ENCODE data around the gene TSSC4. TPM values are rescaled to one million over a fixed set of nuclear protein-coding genes. Genes with fewer than 3 reads are reported as not detected.
A peak's percentile ranks its signal among the peaks of the same experiment; 100 is the strongest.
"Not testable (repeated sequence)": the region's sequence is repeated elsewhere in the genome, so short reads cannot be mapped to it uniquely, and the experiment has no call there.

Gene TSSC4
- 25.7 TPM for total RNA-seq

DNA sequence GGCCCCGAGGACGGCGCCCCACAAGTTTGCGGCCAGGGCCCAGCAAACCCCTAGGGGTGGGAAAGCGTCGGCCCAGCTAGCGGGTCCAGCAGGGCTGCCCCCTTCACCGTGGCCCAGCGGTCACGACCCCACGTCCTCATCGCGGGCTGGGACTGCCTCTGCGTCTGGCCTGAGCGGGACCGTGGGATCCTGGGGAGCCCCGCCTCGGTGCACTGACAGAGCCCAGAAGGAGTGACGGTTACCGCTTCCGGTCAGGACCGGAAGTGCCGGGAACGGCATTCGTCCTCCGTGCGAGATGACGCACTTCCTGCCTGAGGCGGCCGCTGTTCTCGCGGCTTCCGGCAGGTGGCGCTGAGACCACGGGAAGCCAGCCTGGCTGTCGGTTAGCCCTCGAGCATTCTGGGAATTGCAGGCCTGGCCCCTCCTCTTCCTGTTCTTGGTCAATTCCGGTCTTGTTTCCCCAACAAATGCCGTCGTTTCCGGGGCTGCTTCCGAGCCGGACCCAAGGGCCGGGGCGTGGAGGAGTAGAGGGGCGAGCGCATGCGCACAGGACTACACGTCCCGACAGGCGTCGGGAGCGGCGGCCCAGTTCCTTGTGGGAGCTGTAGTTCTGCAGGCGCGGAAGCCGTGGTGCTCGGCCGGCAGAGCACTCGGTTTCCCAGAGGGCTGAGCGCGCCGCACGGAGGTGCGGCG lies at the start of gene TSSC4:
Gene TSSC4, plus strand, starts transcription at position 682 of the 693 bp plus-strand sequence. CDS start 1,884 bp downstream, outside the sequence.
- DNase-seq = peak; percentile 99

DNA sequence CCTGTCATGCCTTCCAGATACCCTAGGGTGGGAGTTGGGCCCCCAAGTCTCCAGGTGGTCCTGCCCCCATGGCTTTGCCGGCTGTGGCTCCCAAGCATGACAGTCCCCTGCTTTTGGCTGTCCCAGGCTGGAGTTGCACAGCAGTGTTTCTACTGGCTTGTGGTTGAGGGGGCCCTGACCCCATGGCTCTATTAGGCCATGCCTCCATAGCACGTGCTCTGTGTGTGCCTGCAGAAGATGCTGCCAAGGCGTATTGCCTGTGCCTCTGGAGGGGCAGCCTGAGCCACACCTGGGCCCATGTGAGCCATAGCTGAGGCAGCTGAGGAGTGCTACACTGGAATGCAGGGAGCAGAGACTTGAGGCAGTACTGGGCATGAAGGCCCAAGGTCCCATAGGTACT lies 48.8 kb upstream of the TSSC4 start:
- no peak for DNase-seq

DNA sequence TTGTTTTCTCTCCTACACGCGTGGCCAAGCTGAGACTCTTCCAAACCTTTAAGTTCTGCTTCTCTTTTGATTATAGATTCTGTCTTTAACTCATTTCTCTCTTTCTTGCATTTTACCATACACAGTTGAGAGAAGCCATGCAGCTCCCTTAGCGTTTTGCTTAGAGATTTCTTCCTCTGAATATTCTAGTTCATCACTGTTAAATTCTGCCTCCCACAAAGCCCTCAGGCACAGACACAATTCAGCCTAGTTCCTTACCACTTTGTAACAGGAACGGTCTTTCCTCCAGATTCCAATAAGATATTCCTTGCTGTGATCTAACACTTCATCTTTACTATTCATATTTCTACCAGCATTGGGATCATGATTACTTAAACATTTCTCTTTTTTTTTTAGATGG lies 48.1 kb upstream of the TSSC4 start:
- DNase-seq = no peak

DNA sequence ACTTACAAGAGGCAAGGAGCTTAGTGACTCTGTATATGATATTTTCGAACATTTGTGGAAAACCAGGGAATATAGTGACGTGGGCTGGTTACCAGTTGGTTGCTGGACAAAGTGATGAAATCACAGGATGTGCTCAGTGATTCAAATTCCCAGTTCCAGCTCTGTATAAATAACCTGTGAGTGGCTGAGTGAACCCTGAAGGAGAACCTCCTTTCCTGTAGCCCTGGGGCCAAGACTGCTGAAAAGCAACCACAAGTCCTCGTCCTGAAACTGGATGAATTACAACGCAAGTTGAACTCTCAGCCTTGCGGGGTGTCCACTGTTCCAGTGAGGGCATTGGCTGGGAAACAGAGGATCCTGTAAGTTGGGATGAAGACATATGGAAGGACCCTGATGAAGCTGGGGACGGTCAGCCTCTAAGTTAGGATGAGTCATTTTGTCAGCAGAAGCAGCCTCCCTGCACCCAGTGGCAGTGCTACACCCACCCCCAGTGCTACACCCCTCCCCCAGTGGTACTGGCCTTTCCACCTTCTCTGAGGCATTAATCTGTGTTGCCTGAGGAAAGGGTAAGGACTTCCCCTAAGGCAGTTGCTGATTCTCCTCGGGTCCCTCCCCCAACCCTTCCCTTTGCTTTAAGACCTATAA lies 45.4 kb upstream of the TSSC4 start:
- DNase-seq = no peak

DNA sequence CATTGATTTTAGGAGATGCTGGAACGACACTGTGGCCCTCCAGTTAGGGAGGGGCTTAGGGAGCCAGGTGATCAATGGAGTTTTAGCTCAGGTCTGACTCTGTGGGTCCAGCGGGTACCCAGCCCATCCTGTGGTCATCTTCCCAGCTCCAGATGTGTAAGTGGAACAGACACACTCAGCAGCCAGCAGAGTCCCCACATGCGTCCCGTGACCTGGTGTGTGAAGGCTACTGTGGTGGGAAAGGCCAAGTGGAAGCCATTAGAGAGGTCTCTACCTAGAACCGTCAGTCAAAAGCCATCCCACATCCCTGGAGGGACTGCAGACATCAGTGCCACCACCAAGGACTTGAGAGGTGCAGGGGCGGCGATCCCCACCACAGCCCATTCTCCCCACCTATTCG lies 43.3 kb upstream of the TSSC4 start:
- no peak for DNase-seq

DNA sequence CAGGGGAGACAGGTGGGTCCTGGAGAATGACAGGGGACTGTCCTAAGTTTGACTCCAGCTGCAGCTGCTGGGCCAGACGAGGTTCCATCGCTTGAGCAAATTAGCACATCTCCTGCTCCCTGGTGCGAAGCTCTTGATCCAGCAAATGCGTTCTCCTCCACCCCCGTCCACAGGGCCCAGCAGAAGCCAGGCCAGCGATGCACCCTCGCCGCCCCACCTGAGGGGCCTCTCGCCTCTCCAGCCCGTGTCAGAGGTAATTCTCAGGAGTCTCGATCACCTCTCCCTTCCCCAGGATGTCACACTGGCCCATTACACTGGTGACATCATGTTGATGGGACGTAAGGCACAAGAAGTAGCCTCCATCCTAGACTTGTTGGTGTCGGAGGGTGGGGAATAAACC lies 42.9 kb upstream of the TSSC4 start:
- not testable (repeated sequence) for DNase-seq

DNA sequence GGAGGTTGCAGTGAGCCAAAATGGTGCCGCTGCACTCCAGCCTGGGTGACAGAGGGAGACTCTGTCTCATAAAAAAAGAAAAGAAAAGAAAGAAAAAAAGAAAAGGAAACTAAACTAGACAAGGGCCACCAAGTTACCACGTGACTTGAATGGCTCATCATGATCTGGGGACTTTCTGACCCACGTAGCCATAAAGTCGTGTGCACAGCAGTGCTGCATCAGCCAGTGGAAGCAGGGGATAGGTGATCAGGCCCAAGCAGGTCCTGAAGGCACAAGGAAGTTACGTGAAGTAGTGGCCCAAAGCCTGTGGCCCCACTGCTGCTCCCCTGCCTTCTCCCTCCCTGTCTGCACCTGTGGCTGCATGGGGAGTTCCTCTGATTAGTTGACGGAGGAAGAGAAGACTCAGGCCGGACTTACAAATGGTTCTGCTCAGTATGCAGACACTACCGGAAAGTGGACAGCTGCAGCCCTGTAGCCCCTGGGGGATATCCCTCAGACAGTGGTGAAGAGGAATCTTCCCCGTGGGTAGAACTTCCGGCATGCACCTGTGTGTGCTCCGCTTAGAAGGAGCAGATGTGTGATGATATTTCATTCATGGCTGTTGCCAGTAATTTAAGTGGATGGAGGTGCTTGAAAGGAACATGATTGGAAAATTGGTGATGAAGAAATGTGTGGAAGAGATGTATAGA lies 41.7 kb upstream of the TSSC4 start:
- DNase-seq = no peak

DNA sequence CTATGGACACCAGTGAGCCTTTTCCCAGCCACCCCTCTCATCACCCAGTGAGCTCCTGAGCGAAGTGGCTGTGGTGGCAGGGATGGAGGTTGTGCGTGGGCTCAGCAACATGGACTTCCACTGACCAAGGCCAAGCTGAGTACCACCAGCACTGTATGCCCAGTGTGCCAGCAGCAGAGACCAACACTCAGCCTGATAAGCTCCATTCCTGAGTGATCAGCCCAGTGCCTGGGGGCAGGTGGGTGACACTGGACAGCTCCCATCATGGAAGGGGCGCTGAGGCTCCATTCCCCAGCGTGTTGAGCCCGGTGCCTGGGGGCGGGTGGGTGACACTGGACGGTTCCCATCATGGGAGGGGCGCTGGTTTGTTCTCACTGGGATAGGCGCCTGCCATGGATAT lies 41.0 kb upstream of the TSSC4 start:
- no peak for DNase-seq

DNA sequence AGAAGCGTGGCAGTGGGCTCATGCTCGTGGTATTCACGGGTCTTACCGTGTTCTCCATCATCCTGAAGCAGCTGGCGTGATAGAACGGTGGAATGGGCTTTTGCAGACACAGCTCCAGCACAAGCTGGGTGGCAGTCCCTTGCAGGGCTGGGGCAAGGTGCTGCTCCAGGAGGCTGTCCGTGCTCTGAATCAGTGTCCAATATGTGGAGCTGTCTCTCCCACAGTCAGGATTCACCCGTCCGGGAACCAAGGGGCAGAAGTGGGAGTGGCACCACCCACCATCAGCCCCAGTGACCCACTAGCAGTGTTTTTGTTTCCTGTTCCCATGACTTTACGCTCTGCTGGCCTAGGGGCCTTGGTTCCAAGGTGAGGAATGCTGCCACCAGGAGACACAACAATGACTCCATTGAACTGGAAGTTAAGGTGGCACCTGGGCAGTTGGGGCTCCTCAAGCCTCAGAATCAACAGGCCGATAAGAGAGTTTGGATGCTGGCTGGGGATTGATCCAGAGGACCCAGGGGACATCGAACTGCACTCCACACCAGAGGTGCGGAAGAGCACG lies 40.4 kb upstream of the TSSC4 start:
- DNase-seq = no peak

DNA sequence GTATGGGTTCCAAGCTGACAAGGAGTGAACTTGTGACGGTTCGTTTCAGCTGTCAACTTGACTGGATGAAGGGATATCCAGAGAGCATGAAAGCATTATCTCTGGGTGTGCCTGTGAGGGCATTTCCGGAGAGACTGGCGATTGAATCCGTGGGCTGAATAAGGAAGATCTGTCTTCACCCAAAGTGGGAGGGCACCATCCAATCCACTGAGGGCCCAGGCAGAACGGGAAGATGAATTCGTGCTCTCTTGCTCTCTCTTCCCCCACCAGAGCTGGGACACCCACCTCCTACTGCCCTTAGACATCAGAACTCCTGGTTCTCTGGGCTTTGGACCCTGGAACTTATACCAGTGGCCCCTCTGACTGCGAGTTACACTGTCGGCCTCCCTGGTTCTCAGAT lies 39.0 kb upstream of the TSSC4 start:
- DNase-seq = no peak

DNA sequence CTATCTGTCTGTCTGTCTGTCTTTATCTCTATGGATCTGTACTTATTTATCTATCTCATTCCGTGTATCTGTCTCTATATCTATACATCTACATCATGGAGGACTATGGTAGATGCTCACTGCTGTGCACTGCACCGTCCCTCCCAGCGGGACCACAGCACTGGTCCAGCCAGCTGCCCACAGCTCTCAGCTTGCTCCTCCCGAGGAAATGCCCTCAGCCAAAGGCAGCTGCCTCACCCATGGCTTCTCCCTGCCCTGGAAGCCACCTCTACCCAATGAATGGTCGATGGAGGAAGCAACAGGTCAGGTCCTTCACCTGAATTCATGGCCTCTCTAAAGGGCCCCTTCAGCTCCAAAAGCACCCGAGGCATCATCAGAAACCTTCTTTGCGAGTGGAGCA lies 38.1 kb upstream of the TSSC4 start:
- no peak for DNase-seq

DNA sequence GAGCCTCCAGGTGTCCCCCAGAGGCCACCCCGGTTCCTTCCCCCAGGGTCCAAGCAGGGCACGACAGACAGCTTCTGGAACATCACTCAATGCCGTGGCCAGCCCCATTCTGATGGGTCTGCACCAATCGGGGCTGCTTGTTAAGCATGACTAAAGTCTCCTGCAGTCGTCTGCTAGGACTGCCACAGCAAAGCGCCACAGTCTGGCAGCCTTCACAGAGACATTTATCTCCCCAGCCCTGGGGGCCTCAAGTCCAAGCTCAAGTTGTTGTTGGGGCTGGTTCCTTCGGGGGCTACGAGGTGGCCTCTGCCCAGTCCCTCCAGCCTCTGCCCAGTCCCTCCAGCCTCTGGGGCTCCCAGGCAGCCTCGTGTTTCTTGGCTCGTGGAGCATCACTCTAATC lies 37.4 kb upstream of the TSSC4 start:
- DNase-seq = no peak

DNA sequence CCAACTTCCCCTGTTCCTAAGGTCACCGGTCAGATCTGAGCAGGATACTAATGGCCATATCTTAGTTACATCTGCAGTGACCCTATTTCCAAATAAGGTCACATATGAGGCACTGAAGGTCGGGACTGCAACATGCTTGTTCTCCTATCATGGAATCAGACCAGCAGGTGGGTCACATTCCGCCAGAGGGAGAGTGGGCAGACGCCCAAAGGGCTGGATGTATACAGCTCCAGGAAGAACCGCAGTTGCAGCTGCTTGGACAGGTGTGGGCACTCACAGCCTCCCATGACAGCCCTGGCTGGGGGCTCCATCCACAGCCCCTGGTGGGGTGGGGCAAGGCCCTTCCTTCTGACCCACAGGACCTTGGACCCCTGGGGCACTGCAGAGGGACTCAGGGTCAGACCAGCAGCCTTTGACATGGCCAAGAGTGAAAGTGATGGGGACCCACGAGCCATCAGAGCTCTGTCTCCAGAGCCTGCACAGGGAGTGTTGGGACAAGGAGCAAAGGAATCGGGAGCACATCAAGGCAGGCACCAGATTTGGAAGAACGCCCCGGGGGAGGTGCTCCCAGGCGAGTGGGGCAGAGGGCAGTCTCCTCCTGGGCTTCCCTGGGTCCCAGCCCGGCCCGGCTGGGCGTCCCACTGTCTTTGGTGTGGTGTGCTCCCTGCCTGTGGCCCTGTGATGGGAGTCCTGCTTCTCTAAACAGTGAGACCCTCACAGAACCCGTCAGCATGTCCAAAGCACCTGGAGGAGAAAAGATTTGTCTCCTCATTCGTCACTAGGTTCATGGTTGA lies 36.8 kb upstream of the TSSC4 start:
- no peak for DNase-seq

DNA sequence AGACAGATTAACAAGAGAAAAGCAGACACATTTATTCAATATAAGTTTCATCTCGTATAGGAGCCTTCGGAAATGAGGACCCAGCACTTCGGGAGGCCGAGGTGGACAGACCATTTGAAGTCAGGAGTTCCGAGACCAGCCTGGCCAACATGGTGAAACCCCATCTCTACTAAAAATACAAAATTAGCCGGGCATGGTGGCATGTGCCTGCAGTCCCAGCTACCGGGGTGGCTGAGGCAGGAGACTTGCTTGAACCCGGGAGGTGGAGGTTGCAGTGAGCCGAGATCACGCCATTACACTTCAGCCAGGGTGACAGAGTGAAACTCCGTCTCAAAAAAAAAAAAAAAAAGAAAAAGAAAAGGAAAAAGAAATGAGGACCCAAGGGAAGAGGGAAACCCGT lies 36.2 kb upstream of the TSSC4 start:
- DNase-seq = not testable (repeated sequence)

DNA sequence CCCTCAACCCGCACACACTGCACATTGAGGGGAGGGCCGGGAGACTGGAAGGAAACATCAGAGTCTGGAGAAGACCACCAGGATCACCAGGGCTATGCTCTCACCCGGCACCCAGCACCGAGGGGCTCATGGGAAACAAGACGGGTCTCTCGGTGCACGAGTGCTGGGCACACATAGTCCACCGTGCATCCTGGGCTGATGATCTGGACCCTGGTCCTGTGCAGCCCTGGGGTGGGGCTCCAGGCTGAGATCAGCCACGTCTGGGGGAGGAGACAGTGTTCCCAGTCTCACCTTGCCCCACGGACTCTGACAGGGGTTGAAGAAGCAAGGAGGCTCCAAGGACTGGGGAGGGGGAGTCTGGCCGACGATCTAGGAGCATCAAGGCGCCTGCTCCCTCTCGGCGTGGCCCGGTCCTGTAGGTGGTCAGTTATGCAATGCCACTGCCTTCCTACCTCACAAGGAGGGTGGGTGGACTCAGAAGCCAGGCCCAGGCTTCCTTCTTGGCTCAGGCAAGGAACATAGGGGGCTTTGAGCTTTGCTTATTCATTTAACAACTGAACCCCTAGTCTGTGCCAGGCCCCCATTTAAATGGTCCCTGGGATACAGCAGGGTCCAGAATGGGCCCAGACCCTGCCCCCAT lies 34.9 kb upstream of the TSSC4 start:
- DNase-seq = no peak

DNA sequence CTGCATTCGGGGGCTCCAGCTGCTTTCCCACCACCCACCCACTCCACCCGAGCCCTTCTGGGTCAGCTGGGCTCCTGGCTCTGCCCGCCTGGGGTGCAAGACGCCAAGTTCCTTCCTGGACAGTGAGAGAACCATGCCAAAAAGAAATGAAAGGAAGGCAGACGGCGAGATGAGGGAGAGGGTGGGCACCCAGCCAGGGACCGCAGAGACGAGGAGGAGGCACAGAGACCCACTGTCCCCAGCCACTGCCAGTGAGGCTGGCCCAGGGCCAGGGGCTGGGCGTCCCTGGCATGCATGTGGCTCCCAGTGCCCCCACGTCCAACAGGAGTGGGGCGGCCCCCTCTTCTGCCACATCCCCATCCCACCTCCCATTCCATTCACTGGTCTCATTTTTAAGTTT lies 34.3 kb upstream of the TSSC4 start:
- no peak for DNase-seq

DNA sequence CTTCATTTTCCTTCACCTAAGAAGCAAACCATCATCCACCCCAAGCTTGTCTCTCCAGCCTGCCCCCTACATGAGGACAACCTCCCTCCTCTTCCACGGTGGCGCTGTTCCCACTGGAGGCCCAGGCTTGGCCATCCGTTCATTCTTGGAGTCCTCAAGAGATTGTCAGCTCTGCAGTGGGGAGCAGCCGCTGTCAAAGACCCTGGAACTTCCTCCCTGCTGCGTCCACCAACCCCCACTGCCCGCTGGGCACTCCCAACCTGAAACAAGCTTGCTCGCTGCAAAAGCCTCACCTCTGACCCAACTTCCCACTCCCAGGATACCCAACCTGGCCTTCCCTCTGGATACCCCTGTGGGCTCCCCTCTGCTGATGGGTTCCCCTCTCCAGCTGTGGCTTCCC lies 33.8 kb upstream of the TSSC4 start:
- no peak for DNase-seq

DNA sequence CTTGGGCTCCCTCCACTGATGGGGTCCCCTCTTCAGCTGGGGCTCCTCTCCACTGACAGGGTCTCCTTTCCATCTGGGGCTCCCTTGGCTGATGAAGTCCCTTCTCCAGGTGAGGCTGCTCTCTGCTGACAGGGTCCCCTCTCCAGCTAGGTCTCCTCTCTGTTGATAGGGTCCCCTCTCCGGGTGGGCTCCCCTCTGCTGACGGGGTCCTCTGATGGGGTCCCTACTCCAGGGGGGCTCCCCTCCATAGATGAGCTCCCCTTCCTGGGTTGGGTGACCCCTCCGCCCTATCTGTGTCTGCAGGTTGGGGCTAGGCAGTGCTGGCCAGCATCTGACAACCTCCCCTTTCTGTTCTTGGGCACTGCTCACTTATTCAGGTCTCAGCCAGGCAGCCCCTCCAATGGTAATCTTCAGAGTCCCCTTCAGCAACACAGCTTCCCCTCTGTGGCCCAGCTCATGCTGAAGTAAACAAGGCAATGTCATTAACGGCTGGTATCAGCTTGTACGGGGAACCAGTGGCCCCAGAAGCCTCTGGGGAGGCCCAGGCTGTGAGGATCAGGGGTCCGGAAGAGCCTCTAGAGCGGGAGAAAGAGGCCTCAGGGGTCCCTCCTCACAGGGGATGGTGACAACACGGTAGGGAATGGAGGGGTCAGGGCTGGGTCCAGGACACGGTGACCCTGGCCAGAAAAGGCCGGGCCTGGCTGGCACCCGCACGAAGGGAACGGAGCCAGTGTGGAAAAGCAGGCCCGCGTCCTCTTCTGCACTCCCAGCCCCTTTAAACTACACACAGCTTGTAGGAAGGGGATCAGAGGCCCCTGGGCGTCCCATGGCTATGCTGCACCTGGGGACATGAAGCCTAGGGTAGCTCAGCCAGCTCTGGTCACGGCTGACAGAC lies 33.0 kb upstream of the TSSC4 start:
- DNase-seq = no peak

DNA sequence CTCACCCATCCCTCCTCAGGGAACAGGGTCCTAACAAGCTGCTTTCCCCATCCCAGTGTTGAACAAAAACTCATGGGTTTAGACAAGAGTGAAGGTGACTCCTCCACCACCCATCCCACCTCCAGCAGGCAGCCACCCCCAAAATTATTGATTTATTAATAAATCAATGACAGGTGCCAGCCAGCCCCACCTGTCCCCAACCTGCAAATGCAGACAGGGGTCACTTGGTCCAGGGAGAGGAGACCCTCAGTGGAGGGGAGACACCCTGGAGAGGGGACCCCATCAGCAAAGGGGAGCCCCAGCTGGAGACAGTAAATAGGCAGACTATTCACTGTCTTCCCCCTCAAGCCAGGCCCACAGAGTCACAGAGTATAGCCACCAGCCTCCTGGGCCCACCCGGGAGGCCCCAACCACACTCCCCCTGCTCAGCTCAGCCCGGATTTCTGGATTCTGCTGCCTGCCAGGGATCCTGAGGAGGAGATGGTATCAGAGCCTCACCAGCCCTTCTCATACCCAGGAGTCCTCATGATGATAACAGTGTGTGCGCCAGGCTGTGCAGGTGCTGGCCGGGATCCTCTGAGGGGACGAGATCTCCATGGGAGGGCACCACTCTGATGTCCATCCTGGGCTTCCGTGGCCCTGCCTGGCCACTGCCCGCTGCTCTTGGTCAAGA lies 32.2 kb upstream of the TSSC4 start:
- no peak for DNase-seq

DNA sequence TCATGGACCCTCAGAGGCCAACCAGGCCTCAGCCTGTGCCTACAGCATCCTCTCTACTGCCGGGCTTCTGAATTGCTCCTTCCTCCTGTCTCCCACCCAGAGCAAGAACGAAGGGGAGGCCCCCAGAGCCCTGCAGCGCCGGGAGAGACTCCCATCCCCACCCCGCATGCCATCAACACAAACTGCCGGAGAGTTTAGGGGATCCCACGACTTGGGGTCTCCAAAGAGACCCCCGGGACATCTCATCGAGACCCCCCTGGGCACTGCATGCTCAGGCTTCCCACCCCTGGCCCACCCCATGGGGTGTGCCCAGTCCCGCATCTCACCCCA lies 31.7 kb upstream of the TSSC4 start:
- DNase-seq = no peak

DNA sequence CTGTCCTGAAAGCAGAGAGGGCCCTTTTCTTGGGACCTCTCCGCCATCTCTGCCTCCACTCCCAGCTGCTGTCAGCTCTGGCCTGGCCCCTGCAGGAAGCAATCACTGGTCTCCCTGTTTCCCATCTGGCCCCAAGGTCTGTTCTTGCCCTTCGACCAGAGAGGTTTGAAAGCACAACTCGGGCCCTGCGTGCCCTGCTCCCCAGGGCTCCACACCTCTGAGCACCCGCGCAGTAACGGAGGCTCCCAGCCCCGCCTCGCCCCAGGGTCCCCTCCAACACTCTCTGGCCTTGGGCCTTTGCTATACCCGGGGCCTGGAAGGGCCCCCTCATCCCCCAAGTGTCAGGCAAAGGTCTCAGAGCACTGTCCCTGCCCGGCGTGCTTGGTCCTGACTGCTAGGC lies 31.2 kb upstream of the TSSC4 start:
- DNase-seq = no peak
